ENCODE measurements around the gene FAM13B. TPM values are rescaled to one million over a fixed set of nuclear protein-coding genes. Genes with fewer than 3 reads are reported as not detected.
A peak's percentile ranks its signal among the peaks of the same experiment; 100 is the strongest.
"Not testable (repeated sequence)": the region's sequence is repeated elsewhere in the genome, so short reads cannot be mapped to it uniquely, and the experiment has no call there.

FAM13B gene
- total RNA-seq, 1 experiment from 2014 or later, result 10.4 TPM

GRCh38 chr5:138035605-138036537 lies 3.0 kb upstream of the FAM13B start:
- DNase-seq (ENCODE audit: low read depth), result peak; percentile 87

GRCh38 chr5:138033907-138034306 lies 1.0 kb upstream of the FAM13B start:
- peak; percentile 21 for DNase-seq (ENCODE audit: low read depth)

GRCh38 chr5:138033386-138033808 lies 518 bp upstream of the FAM13B start:
- DNase-seq (ENCODE audit: low read depth), result no peak

GRCh38 chr5:138032028-138032571 lies 779 bp downstream of the FAM13B start:
- DNase-seq (ENCODE audit: low read depth), result no peak

GRCh38 chr5:138029944-138030343 lies 2.9 kb downstream of the FAM13B start:
- DNase-seq (ENCODE audit: low read depth), result no peak

GRCh38 chr5:138029501-138029900 lies 3.4 kb downstream of the FAM13B start:
- no peak for DNase-seq (ENCODE audit: low read depth)

GRCh38 chr5:138028971-138029365 lies 3.9 kb downstream of the FAM13B start:
- no peak for DNase-seq (ENCODE audit: low read depth)

- not testable (repeated sequence) for DNase-seq (ENCODE audit: low read depth)
Measured at GRCh38 chr5:138028262-138028970, 4.5 kb downstream of the FAM13B start.

- not testable (repeated sequence) for DNase-seq (ENCODE audit: low read depth)
Measured at GRCh38 chr5:138026793-138027192, 6.1 kb downstream of the FAM13B start.

GRCh38 chr5:138025285-138025684 lies 7.6 kb downstream of the FAM13B start:
- no peak for DNase-seq (ENCODE audit: low read depth)

GRCh38 chr5:138024117-138024516 lies 8.8 kb downstream of the FAM13B start:
- DNase-seq (ENCODE audit: low read depth), result no peak

- no peak for DNase-seq (ENCODE audit: low read depth)
Measured at GRCh38 chr5:138022912-138023311, 10.0 kb downstream of the FAM13B start.

- no peak for DNase-seq (ENCODE audit: low read depth)
Measured at GRCh38 chr5:138021771-138022170, 11.1 kb downstream of the FAM13B start.

- no peak for DNase-seq (ENCODE audit: low read depth)
Measured at GRCh38 chr5:138018849-138019248, 14.0 kb downstream of the FAM13B start.

- DNase-seq (ENCODE audit: low read depth), result no peak
Measured at GRCh38 chr5:138015916-138016315, 17.0 kb downstream of the FAM13B start.

GRCh38 chr5:138011991-138012390 lies 20.9 kb downstream of the FAM13B start:
- DNase-seq (ENCODE audit: low read depth), result peak; percentile 20

- peak; percentile 68 for DNase-seq (ENCODE audit: low read depth)
Measured at GRCh38 chr5:138000102-138000723, 32.7 kb downstream of the FAM13B start.

GRCh38 chr5:137997726-137998213 lies 35.1 kb downstream of the FAM13B start:
- DNase-seq (ENCODE audit: low read depth), result peak; percentile 72

GRCh38 chr5:137995749-137996128 lies 37.1 kb downstream of the FAM13B start:
- DNase-seq (ENCODE audit: low read depth), result no peak

GRCh38 chr5:137995077-137995748 lies 37.7 kb downstream of the FAM13B start:
- peak; percentile 10 for DNase-seq (ENCODE audit: low read depth)

- no peak for DNase-seq (ENCODE audit: low read depth)
Measured at GRCh38 chr5:137994556-137994955, 38.3 kb downstream of the FAM13B start.

Measured in HT1080 (cell line).